ENCODE data around the gene DUSP22.

The DUSP22 gene

GRCh38 chr6:321158-321438 lies 28.8 kb downstream of the DUSP22 start:
- TF ChIP-seq PATZ1 (CRISPR knock-in tag; IDR thresholded peaks at IDR 0.05; ENCODE audit: borderline replicate concordance) (no peak), ARNTL (CRISPR knock-in tag; IDR thresholded peaks at IDR 0.05; ENCODE audit: borderline replicate concordance, low read depth) (no peak), TOX (CRISPR knock-in tag; IDR thresholded peaks at IDR 0.05; ENCODE audit: borderline replicate concordance) (no peak), ISL1 (CRISPR knock-in tag; IDR thresholded peaks at IDR 0.05) (no peak), BACH2 (CRISPR knock-in tag; IDR thresholded peaks at IDR 0.05; ENCODE audit: borderline replicate concordance) (no peak), ZFP3 (CRISPR knock-in tag; IDR thresholded peaks at IDR 0.05) (no peak), OSR1 (CRISPR knock-in tag; IDR thresholded peaks at IDR 0.05) (no peak), SNAI2 (CRISPR knock-in tag; IDR thresholded peaks at IDR 0.05) (no peak), ZC3H10 (CRISPR knock-in tag; IDR thresholded peaks at IDR 0.05) (no peak)
- no peak for ATAC-seq

GRCh38 chr6:321536-322258 lies 29.4 kb downstream of the DUSP22 start:
- no peak for ATAC-seq
- TF ChIP-seq ZC3H10 (CRISPR knock-in tag; IDR thresholded peaks at IDR 0.05) = no peak

- peak; percentile 22; the same call in 1 of the 3 replicates for ATAC-seq
- TF ChIP-seq PPARA (CRISPR knock-in tag; IDR thresholded peaks at IDR 0.05; ENCODE audit: borderline replicate concordance) = no peak
- TF ChIP-seq TCF4 (CRISPR knock-in tag; IDR thresholded peaks at IDR 0.05; ENCODE audit: borderline replicate concordance) = no peak
Observed at GRCh38 chr6:322259-322930, 30.1 kb downstream of the DUSP22 start.

GRCh38 chr6:322940-323729 lies 30.8 kb downstream of the DUSP22 start:
- TF ChIP-seq BACH2 (CRISPR knock-in tag; IDR thresholded peaks at IDR 0.05; ENCODE audit: borderline replicate concordance) (no peak), CREB5 (CRISPR knock-in tag; IDR thresholded peaks at IDR 0.05; ENCODE audit: low read depth) (no peak), RARB (CRISPR knock-in tag; IDR thresholded peaks at IDR 0.05) (no peak), ZNF565 (CRISPR knock-in tag; conservative IDR thresholded peaks at IDR 0.05; ENCODE audit: low read depth) (no peak), SNAI2 (CRISPR knock-in tag; IDR thresholded peaks at IDR 0.05) (no peak), PATZ1 (CRISPR knock-in tag; IDR thresholded peaks at IDR 0.05; ENCODE audit: borderline replicate concordance) (no peak), TOX (CRISPR knock-in tag; IDR thresholded peaks at IDR 0.05; ENCODE audit: borderline replicate concordance) (no peak), GLIS3 (CRISPR knock-in tag; IDR thresholded peaks at IDR 0.05) (no peak), ZC3H10 (CRISPR knock-in tag; IDR thresholded peaks at IDR 0.05) (no peak), ESRRG (CRISPR knock-in tag; IDR thresholded peaks at IDR 0.05) (no peak), ZNF8 (CRISPR knock-in tag; IDR thresholded peaks at IDR 0.05) (no peak), ZFP30 (CRISPR knock-in tag; IDR thresholded peaks at IDR 0.05) (no peak), TCF4 (CRISPR knock-in tag; IDR thresholded peaks at IDR 0.05; ENCODE audit: borderline replicate concordance) (no peak), CSDC2 (CRISPR knock-in tag; IDR thresholded peaks at IDR 0.05) (no peak), TSHZ2 (CRISPR knock-in tag; IDR thresholded peaks at IDR 0.05) (no peak), CSRNP3 (CRISPR knock-in tag; IDR thresholded peaks at IDR 0.05) (no peak), ARNTL (CRISPR knock-in tag; IDR thresholded peaks at IDR 0.05; ENCODE audit: borderline replicate concordance, low read depth) (no peak)
- ATAC-seq = no peak
